HepG2 (cell line): ENCODE data around the gene NLRC5. TPM values are rescaled to one million over a fixed set of nuclear protein-coding genes. Genes with fewer than 3 reads are reported as not detected.

Source experiments
- ETV5 ChIP-seq: IDR thresholded peaks from 2 replicates; pipeline ENCODE4 v1.6.1; 2018; ENCODE audit warnings: missing biosample characterization, missing genetic modification reagents, inconsistent platforms, borderline replicate concordance
- GABPB1 ChIP-seq: IDR thresholded peaks from 2 replicates; pipeline ENCODE4 v1.6.1; 2016; ENCODE audit warnings: mild to moderate bottlenecking, missing genetic modification reagents, moderate library complexity, missing compliant biosample characterization
- GATAD2A ChIP-seq: IDR thresholded peaks from 2 replicates; pipeline ENCODE4 v1.6.1; 2016
- GFI1 ChIP-seq: sonication (generic); formaldehyde crosslinking; IDR thresholded peaks from 2 replicates; pipeline ENCODE4 v1.5.0; 2020; ENCODE audit warnings: missing genetic modification reagents, mild to moderate bottlenecking, borderline replicate concordance
- HDAC2 ChIP-seq: sonication (generic); formaldehyde crosslinking; IDR thresholded peaks from 2 replicates; pipeline ENCODE4 v1.4.0; 2020; ENCODE audit warnings: missing genetic modification reagents
- HNRNPH1 ChIP-seq: fragments of 200-400 bp; formaldehyde crosslinking; optimal IDR thresholded peaks from 2 replicates; pipeline ENCODE3; 2017; ENCODE audit warnings: mild to moderate bottlenecking, low read depth, low read length
- IRF2 ChIP-seq: IDR thresholded peaks from 2 replicates; pipeline ENCODE4 v1.6.1; 2018; ENCODE audit warnings: missing genetic modification reagents, missing compliant biosample characterization
- KDM1A ChIP-seq: IDR thresholded peaks from 2 replicates; pipeline ENCODE4 v1.6.1; 2016; ENCODE audit warnings: missing compliant biosample characterization
- NR2C2 ChIP-seq: sonication (generic); formaldehyde crosslinking; IDR thresholded peaks from 2 replicates; pipeline ENCODE4 v1.4.0; 2020; ENCODE audit warnings: missing genetic modification reagents, mild to moderate bottlenecking, moderate library complexity, borderline replicate concordance
- PATZ1 ChIP-seq: sonication (generic); formaldehyde crosslinking; IDR thresholded peaks from 2 replicates; pipeline ENCODE4 v1.4.0; 2020; ENCODE audit warnings: missing genetic modification reagents
- POGK ChIP-seq: sonication (generic); formaldehyde crosslinking; conservative IDR thresholded peaks from 2 replicates; pipeline ENCODE4 v1.8.0; 2022; ENCODE audit warnings: mild to moderate bottlenecking, moderate library complexity, missing genetic modification reagents
- RBM39 ChIP-seq: fragments of 200-400 bp; formaldehyde crosslinking; IDR thresholded peaks from one replicate; pipeline ENCODE4 v1.6.1; 2018; ENCODE audit warnings: antibody characterized with exemption, mild to moderate bottlenecking, low read depth, low read length; ENCODE audit not compliant: poor library complexity, severe bottlenecking
- SOX5 ChIP-seq: IDR thresholded peaks from 2 replicates; pipeline ENCODE4 v1.6.1; 2016; ENCODE audit warnings: borderline replicate concordance
- SP4 ChIP-seq: sonication (generic); formaldehyde crosslinking; IDR thresholded peaks from 2 replicates; pipeline ENCODE4 v1.8.1; 2023; ENCODE audit warnings: mild to moderate bottlenecking, missing genetic modification reagents
- SP5 ChIP-seq: IDR thresholded peaks from 2 replicates; pipeline ENCODE4 v1.6.1; 2016; ENCODE audit warnings: low read depth, borderline replicate concordance
- TEAD2 ChIP-seq: sonication (generic); formaldehyde crosslinking; IDR thresholded peaks from 2 replicates; pipeline ENCODE4 v1.9.0; 2021; ENCODE audit warnings: missing genetic modification reagents
- TFAP4 ChIP-seq: sonication (generic); IDR thresholded peaks from 2 replicates; pipeline ENCODE4 v1.6.1; 2016; ENCODE audit warnings: low read depth, borderline replicate concordance
- ZFP90 ChIP-seq: sonication (generic); formaldehyde crosslinking; IDR thresholded peaks from 2 replicates; pipeline ENCODE4 v1.8.0; 2022; ENCODE audit warnings: missing genetic modification reagents, mild to moderate bottlenecking, inconsistent platforms, borderline replicate concordance
- ZMYM3 ChIP-seq: sonication (generic); formaldehyde crosslinking; IDR thresholded peaks from 2 replicates; pipeline ENCODE4 v1.5.1; 2020; ENCODE audit warnings: mild to moderate bottlenecking, missing genetic modification reagents
- ZNF3 ChIP-seq: IDR thresholded peaks from 2 replicates; pipeline ENCODE4 v1.7.0; 2017; ENCODE audit warnings: inconsistent platforms
- ZNF329 ChIP-seq: sonication (generic); formaldehyde crosslinking; IDR thresholded peaks from 2 replicates; pipeline ENCODE4 v1.9.0; 2021; ENCODE audit warnings: low read depth, mild to moderate bottlenecking, missing genetic modification reagents
- ZNF33B ChIP-seq: sonication (generic); formaldehyde crosslinking; IDR thresholded peaks from 2 replicates; pipeline ENCODE4 v1.5.1; 2020; ENCODE audit warnings: mild to moderate bottlenecking, missing genetic modification reagents
- ZNF672 ChIP-seq: sonication (generic); formaldehyde crosslinking; IDR thresholded peaks from 2 replicates; pipeline ENCODE4 v1.8.1; 2022; ENCODE audit warnings: missing genetic modification reagents
- ZNF782 ChIP-seq: sonication (generic); formaldehyde crosslinking; IDR thresholded peaks from 2 replicates; pipeline ENCODE4 v1.4.0; 2020; ENCODE audit warnings: missing genetic modification reagents, mild to moderate bottlenecking, borderline replicate concordance
- ZNF878 ChIP-seq: sonication (generic); formaldehyde crosslinking; IDR thresholded peaks from 2 replicates; pipeline ENCODE4 v1.8.1; 2023; ENCODE audit warnings: mild to moderate bottlenecking, missing genetic modification reagents, moderate library complexity
- polyA plus RNA-seq, 8 experiments: library from polyadenylated mRNA; depleted of rRNA in 3 of 8; stranded (reverse) in 7 of 8; unstranded in 1 of 8; fragments of >200 nt; fragmentation: Illumina TruSeq in 4 of 8; extraction: Trizol in 4 of 8; gene quantifications; 2 replicates each; pipeline versions ENCODE4 v1.2.1 to v1.2.3, GENCODE V29; 2011 to 2016; ENCODE audit warnings: low read depth in 4 of 8, missing spikeins in 1 of 8, mixed read lengths in 1 of 8; ENCODE audit not compliant: insufficient read depth in 1 of 8
- total RNA-seq, 5 experiments: library from RNA; depleted of rRNA; stranded (reverse); fragments of >200 nt; fragmentation: Illumina TruSeq; extraction: Trizol; gene quantifications; 2 replicates each; pipeline ENCODE4 v1.2.3, GENCODE V29; 2016; ENCODE audit warnings: low read depth in 1 of 5
- TF ChIP-seq, protein P1 (sequence below): sonication (generic); formaldehyde crosslinking; IDR thresholded peaks from 2 replicates; pipeline ENCODE4 v1.5.1; 2020; ENCODE audit warnings: missing genetic modification reagents, mild to moderate bottlenecking, borderline replicate concordance

NLRC5 gene
- total and polyA plus RNA-seq, 2 of the 13 experiments (the other 11 are each of a cell fraction or from before 2014, with no cell fraction given) = 6.3 to 12.7 TPM

DNA sequence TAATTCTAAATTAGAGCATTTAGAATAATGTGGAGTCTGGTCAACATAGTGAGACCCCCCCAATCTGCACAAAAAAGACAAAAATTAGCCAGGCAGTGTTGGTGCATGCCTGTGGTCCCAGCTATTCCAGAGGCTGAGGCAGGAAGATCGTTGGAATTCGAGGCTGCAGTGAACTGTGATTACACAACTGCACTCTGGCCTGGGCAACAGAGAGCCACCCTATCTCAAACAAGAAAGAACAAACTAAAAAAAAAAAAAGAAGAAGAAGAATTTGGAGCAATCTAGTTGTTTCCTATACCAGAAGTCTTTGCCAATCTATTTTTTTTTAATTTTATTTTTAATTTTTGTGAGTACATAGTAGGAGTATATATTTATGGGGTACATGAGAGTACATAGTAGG lies 21.6 kb upstream of the NLRC5 start (continued):
- TF ChIP-seq ZMYM3 (CRISPR knock-in tag) = peak; percentile 93
- TF ChIP-seq SP5 = no peak
- TF ChIP-seq, protein P1, sequence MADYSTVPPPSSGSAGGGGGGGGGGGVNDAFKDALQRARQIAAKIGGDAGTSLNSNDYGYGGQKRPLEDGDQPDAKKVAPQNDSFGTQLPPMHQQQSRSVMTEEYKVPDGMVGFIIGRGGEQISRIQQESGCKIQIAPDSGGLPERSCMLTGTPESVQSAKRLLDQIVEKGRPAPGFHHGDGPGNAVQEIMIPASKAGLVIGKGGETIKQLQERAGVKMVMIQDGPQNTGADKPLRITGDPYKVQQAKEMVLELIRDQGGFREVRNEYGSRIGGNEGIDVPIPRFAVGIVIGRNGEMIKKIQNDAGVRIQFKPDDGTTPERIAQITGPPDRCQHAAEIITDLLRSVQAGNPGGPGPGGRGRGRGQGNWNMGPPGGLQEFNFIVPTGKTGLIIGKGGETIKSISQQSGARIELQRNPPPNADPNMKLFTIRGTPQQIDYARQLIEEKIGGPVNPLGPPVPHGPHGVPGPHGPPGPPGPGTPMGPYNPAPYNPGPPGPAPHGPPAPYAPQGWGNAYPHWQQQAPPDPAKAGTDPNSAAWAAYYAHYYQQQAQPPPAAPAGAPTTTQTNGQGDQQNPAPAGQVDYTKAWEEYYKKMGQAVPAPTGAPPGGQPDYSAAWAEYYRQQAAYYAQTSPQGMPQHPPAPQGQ = no peak
- TF ChIP-seq HDAC2 (CRISPR knock-in tag) = peak; percentile 75; the same call in 1 of the 2 replicates
- no peak for TF ChIP-seq ZNF329 (CRISPR knock-in tag)
- 0 out of 2 replicates have a peak, but pooled peaks have one; percentile 22 for TF ChIP-seq POGK
- no peak for TF ChIP-seq HNRNPH1
- no peak for TF ChIP-seq ZNF33B (CRISPR knock-in tag)
- TF ChIP-seq ZFP90 (CRISPR knock-in tag) = peak; percentile 85
- peak; percentile 26; the same call in 1 of the 2 replicates for TF ChIP-seq GFI1 (CRISPR knock-in tag)
- TF ChIP-seq GABPB1 = 0 out of 2 replicates have a peak, but pooled peaks have one; percentile 18
- TF ChIP-seq KDM1A (CRISPR knock-in tag) = peak; percentile 87
- peak; percentile 81 for TF ChIP-seq GATAD2A (CRISPR knock-in tag)
- TF ChIP-seq ZNF878 (CRISPR knock-in tag) = 0 out of 2 replicates have a peak, but pooled peaks have one; percentile 3
- peak; percentile 52; the same call in 1 of the 2 replicates for TF ChIP-seq SOX5 (CRISPR knock-in tag)
- TF ChIP-seq NR2C2 (CRISPR knock-in tag) = peak; percentile 33; the same call in 1 of the 2 replicates
- peak; percentile 63 for TF ChIP-seq IRF2 (CRISPR knock-in tag)
- no peak for TF ChIP-seq TEAD2 (CRISPR knock-in tag)
- no peak for TF ChIP-seq ZNF782 (CRISPR knock-in tag)
- 0 out of 2 replicates have a peak, but pooled peaks have one; percentile 25 for TF ChIP-seq TFAP4
- no peak for TF ChIP-seq SP4 (CRISPR knock-in tag)
- peak; percentile 31; the same call in 1 of the 2 replicates for TF ChIP-seq ETV5
- no peak for TF ChIP-seq ZNF672 (CRISPR knock-in tag)
- TF ChIP-seq RBM39 = no peak
- peak; percentile 55; the same call in 1 of the 2 replicates for TF ChIP-seq PATZ1 (CRISPR knock-in tag)
- TF ChIP-seq ZNF3 (CRISPR knock-in tag) = peak; percentile 72; the same call in 1 of the 2 replicates
